Neural progenitor cell (in vitro differentiated cells): ENCODE measurements around the gene TET2.

Experiments used
- CTCF ChIP-seq: fragments of 200-600 bp; sonication (generic); IDR thresholded peaks from 2 replicates; pipeline ENCODE4 v1.5.1; 2017; ENCODE audit warnings: antibody characterized with exemption, mild to moderate bottlenecking
- EZH2 ChIP-seq: fragments of 200-600 bp; sonication (generic); IDR thresholded peaks from 2 replicates; pipeline ENCODE4 v1.6.1; 2017; ENCODE audit warnings: antibody characterized with exemption, mild to moderate bottlenecking, moderate library complexity

DNA sequence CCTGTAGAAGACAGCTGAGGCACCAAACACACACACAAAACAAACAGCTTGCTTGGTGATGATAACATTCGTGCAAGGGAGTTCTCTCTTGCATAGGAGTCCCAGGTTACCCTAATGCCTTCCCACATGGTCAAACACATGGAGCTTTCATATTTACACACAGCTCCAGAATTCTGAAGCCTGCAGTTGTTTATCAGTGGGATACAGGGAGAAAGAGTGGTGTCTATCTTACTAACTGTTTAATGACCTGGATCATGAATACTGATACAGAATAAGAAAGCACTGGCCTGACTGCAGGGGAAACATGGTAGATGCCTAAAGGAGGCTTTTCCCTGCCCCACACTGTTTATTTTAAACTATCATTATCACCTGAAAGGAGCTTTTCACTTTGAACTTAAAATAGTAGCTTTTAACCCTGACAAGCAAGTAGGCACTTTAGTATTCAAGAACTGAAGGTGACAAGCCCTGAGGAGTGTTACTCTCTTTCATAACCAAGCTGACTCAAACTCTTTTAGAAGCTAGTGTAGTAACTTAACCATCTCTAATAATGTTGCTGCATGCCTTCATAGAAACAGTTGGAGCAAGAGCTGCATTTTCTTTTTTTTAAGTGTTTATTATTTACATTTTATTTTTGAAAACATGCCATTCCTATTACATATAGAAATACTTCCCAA, 15.6 kb downstream of the TET2 start:
- no peak for TF ChIP-seq CTCF
- TF ChIP-seq EZH2, result no peak
